H1 (cell line): ENCODE data around the gene TBX3. TPM values are rescaled to one million over a fixed set of nuclear protein-coding genes. Genes with fewer than 3 reads are reported as not detected.

Source experiments
- CTCF ChIA-PET: fragments of 300-600 bp; sonication (Branson Sonifier 250); formaldehyde crosslinking; loops from one replicate; lab custom pipeline; 2021; ENCODE audit not compliant: partially characterized antibody; lab: Charles Lee
- POLR2A ChIA-PET: fragments of 300-600 bp; sonication (Branson Sonifier 250); formaldehyde crosslinking; loops from one replicate; lab custom pipeline; 2021; ENCODE audit warnings: inconsistent platforms; ENCODE audit not compliant: partially characterized antibody; lab: Charles Lee
- DNase-seq, 2 experiments: peaks; one replicate each; pipeline versions ENCODE4 v3.0.0 to v3.0.0-alpha.2; 2010 to 2022; ENCODE audit warnings: low spot score in 2 of 2, low read depth in 1 of 2, mixed read lengths in 1 of 2
- FAIRE-seq: peaks from 2 replicates; lab custom pipeline; 2011; peaks lifted over from hg19 to GRCh38; lab: Jason Lieb, UNC
- H2AFZ ChIP-seq: 2 replicates; pipeline ENCODE4 v1.8.1; 2012; ENCODE audit warnings: low read length, inconsistent platforms
- H2AK5ac ChIP-seq: 2 replicates; pipeline ENCODE4 v1.6.1; 2013; ENCODE audit warnings: low read depth, low read length
- H2BK120ac ChIP-seq: replicated peaks from 2 replicates; pipeline ENCODE3; 2013; ENCODE audit warnings: low read depth, low read length, inconsistent platforms
- H2BK12ac ChIP-seq: 2 replicates; pipeline ENCODE4 v1.6.1; 2013; ENCODE audit warnings: low read depth, low read length
- H2BK15ac ChIP-seq: 2 replicates; pipeline ENCODE4 v1.6.1; 2013; ENCODE audit warnings: low read length
- H2BK20ac ChIP-seq: 2 replicates; pipeline ENCODE4 v1.6.1; 2013; ENCODE audit warnings: low read length
- H2BK5ac ChIP-seq: 2 replicates; pipeline ENCODE4 v1.6.1; 2013; ENCODE audit warnings: low read depth, low read length
- H3K14ac ChIP-seq: 2 replicates; pipeline ENCODE4 v1.6.1; 2013; ENCODE audit warnings: inconsistent platforms; ENCODE audit not compliant: insufficient read length
- H3K18ac ChIP-seq: 2 replicates; pipeline ENCODE4 v1.6.1; 2013; ENCODE audit warnings: low read length; ENCODE audit errors: extremely low read depth
- H3K23ac ChIP-seq: 2 replicates; pipeline ENCODE4 v1.6.1; 2013; ENCODE audit warnings: inconsistent platforms; ENCODE audit not compliant: insufficient read length
- H3K23me2 ChIP-seq: 2 replicates; pipeline ENCODE4 v1.6.1; 2013; ENCODE audit warnings: low read depth, low read length
- H3K27ac ChIP-seq: 2 replicates; pipeline ENCODE4 v1.6.1; 2011; ENCODE audit warnings: low read depth, low read length, inconsistent platforms
- H3K27me3 ChIP-seq, 4 experiments: replicated peaks in 1 of 4; 1 replicate in 1 of 4; 2 replicates in 3 of 4; pipeline versions ENCODE4 v1.6.1 to v1.8.1; 2011 to 2013; ENCODE audit warnings: low read length in 3 of 4, mild to moderate bottlenecking in 3 of 4, inconsistent platforms in 2 of 4, mixed read lengths in 2 of 4, moderate library complexity in 1 of 4; ENCODE audit not compliant: control insufficient read depth in 3 of 4, insufficient read depth in 3 of 4; ENCODE audit errors: extremely low read depth in 1 of 4
- H3K36me3 ChIP-seq, 4 experiments: 2 replicates each; pipeline versions ENCODE4 v1.6.1 to v1.8.1; 2011 to 2013; ENCODE audit warnings: mild to moderate bottlenecking in 4 of 4, low read length in 3 of 4, moderate library complexity in 2 of 4, control low read depth in 1 of 4, inconsistent platforms in 1 of 4; ENCODE audit not compliant: insufficient read depth in 4 of 4, control insufficient read depth in 2 of 4
- H3K4ac ChIP-seq: replicated peaks from 2 replicates; pipeline ENCODE3; 2013; ENCODE audit warnings: low read length, low read depth, mixed read lengths, inconsistent platforms; ENCODE audit not compliant: insufficient read length
- H3K4me1 ChIP-seq, 4 experiments: replicated peaks in 1 of 4; 1 replicate in 1 of 4; 2 replicates in 3 of 4; pipeline versions ENCODE4 v1.6.1 to v1.8.1; 2011 to 2013; ENCODE audit warnings: low read length in 3 of 4, inconsistent platforms in 2 of 4, mixed read lengths in 1 of 4; ENCODE audit not compliant: insufficient read depth in 4 of 4, control insufficient read depth in 3 of 4
- H3K4me2 ChIP-seq, 2 experiments: 2 replicates each; pipeline versions ENCODE4 v1.6.1 to v1.8.1; 2011 to 2013; ENCODE audit warnings: low read depth in 2 of 2, low read length in 2 of 2, control low read depth in 1 of 2, inconsistent platforms in 1 of 2, mild to moderate bottlenecking in 1 of 2; ENCODE audit not compliant: insufficient read depth in 1 of 2
- H3K4me3 ChIP-seq, 4 experiments: fragments of 200-600, 300-600 bp in 1 of 4; sonication (generic), shearing (Covaris generic), sonication (Bioruptor Twin) in 1 of 4; 2 replicates each; pipeline versions ENCODE4 v1.5.1 to v1.8.1; 2011 to 2016; ENCODE audit warnings: low read length in 4 of 4, low read depth in 3 of 4, control low read depth in 2 of 4, inconsistent platforms in 2 of 4, mild to moderate bottlenecking in 2 of 4, mixed read lengths in 1 of 4, moderate library complexity in 1 of 4; ENCODE audit not compliant: insufficient read depth in 2 of 4; ENCODE audit errors: extremely low read depth in 1 of 4
- H3K56ac ChIP-seq: replicated peaks from 2 replicates; pipeline ENCODE3; 2013; ENCODE audit warnings: low read depth, mild to moderate bottlenecking, mixed read lengths, low read length, inconsistent platforms; ENCODE audit not compliant: insufficient read length
- H3K79me1 ChIP-seq: 2 replicates; pipeline ENCODE4 v1.6.1; 2013; ENCODE audit warnings: low read depth, low read length, control low read depth
- H3K79me2 ChIP-seq, 2 experiments: 2 replicates each; pipeline versions ENCODE4 v1.6.1 to v1.8.1; 2012 to 2013; ENCODE audit warnings: low read length in 2 of 2, mild to moderate bottlenecking in 2 of 2, inconsistent platforms in 1 of 2; ENCODE audit not compliant: insufficient read depth in 2 of 2, control insufficient read depth in 1 of 2
- H3K9ac ChIP-seq, 4 experiments: replicated peaks in 1 of 4; 1 replicate in 1 of 4; 2 replicates in 3 of 4; pipeline versions ENCODE4 v1.6.1 to v1.8.1; 2011 to 2013; ENCODE audit warnings: low read depth in 3 of 4, low read length in 3 of 4, control low read depth in 2 of 4, mild to moderate bottlenecking in 2 of 4, moderate library complexity in 2 of 4, inconsistent platforms in 1 of 4; ENCODE audit errors: extremely low read depth in 1 of 4
- H3K9me3 ChIP-seq, 2 experiments: 2 replicates each; pipeline versions ENCODE4 v1.6.1 to v1.8.1; 2012 to 2013; ENCODE audit warnings: mild to moderate bottlenecking in 2 of 2, moderate library complexity in 2 of 2, control low read depth in 1 of 2, inconsistent platforms in 1 of 2, low read depth in 1 of 2, low read length in 1 of 2, mixed read lengths in 1 of 2; ENCODE audit not compliant: insufficient read depth in 2 of 2
- H4K20me1 ChIP-seq, 2 experiments: replicated peaks in 1 of 2; 2 replicates each; pipeline versions ENCODE3 to v1.8.1; 2011 to 2013; ENCODE audit warnings: inconsistent platforms in 2 of 2, low read length in 2 of 2, mild to moderate bottlenecking in 1 of 2; ENCODE audit not compliant: insufficient read depth in 2 of 2, control insufficient read depth in 1 of 2
- H4K5ac ChIP-seq: 2 replicates; pipeline ENCODE4 v1.6.1; 2013; ENCODE audit warnings: low read length, low read depth, mixed read lengths, inconsistent platforms; ENCODE audit not compliant: insufficient read length
- H4K8ac ChIP-seq: 2 replicates; pipeline ENCODE4 v1.8.0; 2013; ENCODE audit warnings: mild to moderate bottlenecking, moderate library complexity, low read length, inconsistent platforms; ENCODE audit not compliant: insufficient read depth; ENCODE audit errors: extremely low read depth
- H4K91ac ChIP-seq: replicated peaks from 2 replicates; pipeline ENCODE3; 2013; ENCODE audit warnings: low read length, mixed read lengths, inconsistent platforms; ENCODE audit not compliant: insufficient read length
- ASH2L ChIP-seq: fragments of 200-600, 300-600 bp; sonication (generic); IDR thresholded peaks from one replicate; pipeline ENCODE4 v1.7.1; 2017; ENCODE audit warnings: low read length
- JUN ChIP-seq: IDR thresholded peaks from 2 replicates; pipeline ENCODE4 v1.6.1; 2011; ENCODE audit warnings: low read depth, mild to moderate bottlenecking, improper control_type of control experiment, low read length
- SP1 ChIP-seq: IDR thresholded peaks from 2 replicates; pipeline ENCODE4 v1.6.1; 2011; ENCODE audit warnings: low read depth, low read length
- WGBS, 2 experiments: shearing (Covaris generic) in 1 of 2; methylation state at CpG; one replicate each; pipeline versions ENCODE4 v1.1.6 to v1.1.7; 2013 to 2015; ENCODE audit warnings: low lambda C conversion rate in 2 of 2, mixed read lengths in 2 of 2, inconsistent platforms in 1 of 2, low coverage in 1 of 2, missing lambda C conversion rate in 1 of 2; ENCODE audit not compliant: insufficient replicate concordance in 2 of 2, insufficient coverage in 1 of 2, insufficient read length in 1 of 2; ENCODE audit errors: extremely low coverage in 1 of 2, missing lambda C conversion rate in 1 of 2; 5-methylcytosine and 5-hydroxymethylcytosine counted together
- polyA plus RNA-seq, 7 experiments: library from polyadenylated mRNA; depleted of rRNA in 3 of 7; stranded (reverse) in 5 of 7; unstranded in 2 of 7; fragments of >200 nt in 5 of 7; fragments of 200-250 nt in 2 of 7; gene quantifications; 1 replicate in 5 of 7; 2 replicates in 1 of 7; 4 replicates in 1 of 7; pipeline versions ENCODE4 v1.2.1 to v1.2.3, GENCODE V29; 2011 to 2013; ENCODE audit warnings: missing spikeins in 2 of 7, mixed read lengths in 2 of 7
- total RNA-seq: library from RNA; stranded (reverse); fragmentation: NEBNext Ultra II Directional; extraction: Animal tissue kit (Norgen Biotek cat#: 25700); gene quantifications from 2 replicates; pipeline ENCODE4 v1.2.1, GENCODE V29; 2021

TBX3 gene
- total and polyA plus RNA-seq, 2 of the 8 experiments (the other 6 are each of a cell fraction or from before 2014, with no cell fraction given) = 0.09 to 1.0 TPM

GRCh38 chr12:114711689-114712152 is 27.7 kb upstream of the TBX3 start:
- CTCF ChIA-PET = interaction anchor here (1.2 kb wide), 1 partner anchor 49 kb away, joined by 3 read pairs; no protein-coding TSS in a partner anchor
- no peaks in the 10 kb centered on the region for H3K36me3 ChIP-seq
- H4K91ac ChIP-seq = no peak overlapping the region
- H3K79me1 ChIP-seq = no peaks in the 10 kb centered on the region
- H2BK5ac ChIP-seq = no peak overlapping the region
- no peak overlapping the region for H3K56ac ChIP-seq
- peaks cover 0 to 12% (median 6%) of the 10 kb centered on the region in 4 experiments; a peak in 4 of 7 replicates for H3K27me3 ChIP-seq
- no peak overlapping the region for H3K4ac ChIP-seq
- whole genome bisulfite sequencing, 2 experiments = 23% methylated on average over 4 of the region's 4 CpGs; no CpG with 5 or more reads in 1 of the 2 experiments
- no peaks in the 10 kb centered on the region for H4K20me1 ChIP-seq
- peaks cover 4 to 15% (median 6%) of the 10 kb centered on the region in 4 experiments; a peak in 6 of 7 replicates for H3K4me1 ChIP-seq
- H3K23ac ChIP-seq = no peak overlapping the region
- DNase-seq (no peak), FAIRE-seq (peak; percentile 68)
- no peak overlapping the region for H2AFZ ChIP-seq
- H3K27ac ChIP-seq = no peak overlapping the region
- H2BK15ac ChIP-seq = no peak overlapping the region
- H2AK5ac ChIP-seq = no peak overlapping the region
- peaks cover 5 to 7% of the 10 kb centered on the region in 2 experiments; a peak in 2 of 4 replicates for H3K9me3 ChIP-seq
- no peak overlapping the region for H2BK120ac ChIP-seq
- no peak overlapping the region for H2BK20ac ChIP-seq
- 0 out of 2 replicates have a peak overlapping the region, but pooled peaks have one; percentile 40 for H2BK12ac ChIP-seq
- POLR2A ChIA-PET = no interaction called here
- H4K5ac ChIP-seq = no peak overlapping the region
- H3K79me2 ChIP-seq = no peaks in the 10 kb centered on the region
- H3K18ac ChIP-seq = no peak overlapping the region
- TF ChIP-seq JUN (no peak), ASH2L (peak; percentile 62), SP1 (0 out of 2 replicates have a peak, but pooled peaks have one; percentile 11)
- no peak overlapping the region for H3K14ac ChIP-seq
- H3K4me2 ChIP-seq = peak overlapping the region; percentile 49 to 72
- H3K4me3 ChIP-seq = peak overlapping the region in 1 of 4 experiments; percentile 22; a peak in 1 of 8 replicates
- H3K23me2 ChIP-seq = no peaks in the 10 kb centered on the region
- H3K9ac ChIP-seq = no peak overlapping the region; a peak in 1 of 7 replicates
- no peak overlapping the region for H4K8ac ChIP-seq
